Measurements from ENCODE around the gene ABHD16B. TPM values are rescaled to one million over a fixed set of nuclear protein-coding genes. Genes with fewer than 3 reads are reported as not detected.

The ABHD16B gene
- total and polyA plus RNA-seq, 2 of the 13 experiments (the other 11 are each of a cell fraction or from before 2014, with no cell fraction given): not detected

DNA sequence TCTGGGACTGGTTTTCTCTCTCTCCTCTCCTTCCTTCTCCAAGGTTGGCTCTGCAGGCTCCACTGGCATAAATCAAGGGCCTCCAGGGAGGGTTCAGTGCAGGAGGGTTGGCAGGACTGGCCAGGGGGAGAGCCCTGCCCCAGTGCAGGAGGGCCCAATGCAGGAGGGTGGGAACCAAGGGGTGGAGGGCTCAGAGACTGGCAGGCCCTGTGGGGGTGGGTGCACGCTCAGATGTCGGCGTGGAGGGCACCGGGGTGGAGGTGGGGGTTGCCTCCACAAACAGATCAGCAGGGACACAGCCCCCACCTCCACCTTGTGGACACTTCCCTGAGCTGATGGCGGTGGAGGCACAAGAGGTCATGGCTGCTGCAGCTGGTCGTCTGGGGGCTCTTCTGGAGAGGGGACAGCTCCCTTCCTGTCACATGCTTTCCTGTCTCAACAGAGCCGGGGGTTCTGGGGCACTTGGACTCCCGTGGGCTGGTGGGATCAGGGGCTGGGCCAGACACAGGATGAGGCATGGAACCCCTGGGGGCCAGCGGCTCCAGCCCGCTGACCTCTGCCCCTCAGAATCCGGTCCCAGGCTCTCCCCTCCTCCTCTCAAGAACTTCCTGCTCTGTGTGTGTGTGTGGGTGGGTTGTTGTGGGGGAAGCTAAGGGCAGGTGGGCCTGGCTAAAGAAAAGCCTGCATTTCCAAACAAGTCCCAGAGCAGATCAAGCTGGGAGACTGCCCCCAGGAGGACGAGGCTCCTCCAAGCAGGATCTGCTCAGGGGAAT, 2.7 kb upstream of the ABHD16B start (continued):
- TF ChIP-seq, protein P1, sequence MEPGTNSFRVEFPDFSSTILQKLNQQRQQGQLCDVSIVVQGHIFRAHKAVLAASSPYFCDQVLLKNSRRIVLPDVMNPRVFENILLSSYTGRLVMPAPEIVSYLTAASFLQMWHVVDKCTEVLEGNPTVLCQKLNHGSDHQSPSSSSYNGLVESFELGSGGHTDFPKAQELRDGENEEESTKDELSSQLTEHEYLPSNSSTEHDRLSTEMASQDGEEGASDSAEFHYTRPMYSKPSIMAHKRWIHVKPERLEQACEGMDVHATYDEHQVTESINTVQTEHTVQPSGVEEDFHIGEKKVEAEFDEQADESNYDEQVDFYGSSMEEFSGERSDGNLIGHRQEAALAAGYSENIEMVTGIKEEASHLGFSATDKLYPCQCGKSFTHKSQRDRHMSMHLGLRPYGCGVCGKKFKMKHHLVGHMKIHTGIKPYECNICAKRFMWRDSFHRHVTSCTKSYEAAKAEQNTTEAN (CRISPR knock-in tag; conservative IDR thresholded peaks at IDR 0.05): no peak
- TF ChIP-seq CREB1 (IDR thresholded peaks at IDR 0.05) (no peak), CREB1 (CRISPR knock-in tag; IDR thresholded peaks at IDR 0.05) (no peak), GPN1 (CRISPR knock-in tag; IDR thresholded peaks at IDR 0.05; ENCODE audit: borderline replicate concordance) (no peak; the same call in 1 of the 2 replicates), EP300 (IDR thresholded peaks at IDR 0.05; ENCODE audit: low read depth in 2 of 2, low read length in 2 of 2) (peak in 1 of 2 experiments; percentile 25; a peak in 1 of 4 replicates), EP300 (CRISPR knock-in tag; IDR thresholded peaks at IDR 0.05; ENCODE audit: borderline replicate concordance) (peak; percentile 13; the same call in 1 of the 2 replicates), KDM5B (CRISPR knock-in tag; IDR thresholded peaks at IDR 0.05; ENCODE audit: borderline replicate concordance) (peak; percentile 54; the same call in 1 of the 2 replicates), KDM1A (CRISPR knock-in tag; IDR thresholded peaks at IDR 0.05) (no peak), SMYD3 (CRISPR knock-in tag; IDR thresholded peaks at IDR 0.05) (peak; percentile 15; the same call in 1 of the 2 replicates), SNRNP70 (IDR thresholded peaks at IDR 0.05; ENCODE audit: low read depth, low read length) (no peak), NCOA1 (CRISPR knock-in tag; IDR thresholded peaks at IDR 0.05) (no peak; the same call in 1 of the 2 replicates), ZBTB8A (CRISPR knock-in tag; IDR thresholded peaks at IDR 0.05; ENCODE audit: borderline replicate concordance, low read depth) (no peak), ZSCAN31 (CRISPR knock-in tag; IDR thresholded peaks at IDR 0.05; ENCODE audit: low read depth) (peak; percentile 96), DNMT1 (CRISPR knock-in tag; IDR thresholded peaks at IDR 0.05) (no peak; the same call in 1 of the 2 replicates), ZC3H13 (CRISPR knock-in tag; IDR thresholded peaks at IDR 0.05) (peak; percentile 98), MEF2D (CRISPR knock-in tag; IDR thresholded peaks at IDR 0.05) (peak; percentile 78)
- TF ChIP-seq, protein P2, sequence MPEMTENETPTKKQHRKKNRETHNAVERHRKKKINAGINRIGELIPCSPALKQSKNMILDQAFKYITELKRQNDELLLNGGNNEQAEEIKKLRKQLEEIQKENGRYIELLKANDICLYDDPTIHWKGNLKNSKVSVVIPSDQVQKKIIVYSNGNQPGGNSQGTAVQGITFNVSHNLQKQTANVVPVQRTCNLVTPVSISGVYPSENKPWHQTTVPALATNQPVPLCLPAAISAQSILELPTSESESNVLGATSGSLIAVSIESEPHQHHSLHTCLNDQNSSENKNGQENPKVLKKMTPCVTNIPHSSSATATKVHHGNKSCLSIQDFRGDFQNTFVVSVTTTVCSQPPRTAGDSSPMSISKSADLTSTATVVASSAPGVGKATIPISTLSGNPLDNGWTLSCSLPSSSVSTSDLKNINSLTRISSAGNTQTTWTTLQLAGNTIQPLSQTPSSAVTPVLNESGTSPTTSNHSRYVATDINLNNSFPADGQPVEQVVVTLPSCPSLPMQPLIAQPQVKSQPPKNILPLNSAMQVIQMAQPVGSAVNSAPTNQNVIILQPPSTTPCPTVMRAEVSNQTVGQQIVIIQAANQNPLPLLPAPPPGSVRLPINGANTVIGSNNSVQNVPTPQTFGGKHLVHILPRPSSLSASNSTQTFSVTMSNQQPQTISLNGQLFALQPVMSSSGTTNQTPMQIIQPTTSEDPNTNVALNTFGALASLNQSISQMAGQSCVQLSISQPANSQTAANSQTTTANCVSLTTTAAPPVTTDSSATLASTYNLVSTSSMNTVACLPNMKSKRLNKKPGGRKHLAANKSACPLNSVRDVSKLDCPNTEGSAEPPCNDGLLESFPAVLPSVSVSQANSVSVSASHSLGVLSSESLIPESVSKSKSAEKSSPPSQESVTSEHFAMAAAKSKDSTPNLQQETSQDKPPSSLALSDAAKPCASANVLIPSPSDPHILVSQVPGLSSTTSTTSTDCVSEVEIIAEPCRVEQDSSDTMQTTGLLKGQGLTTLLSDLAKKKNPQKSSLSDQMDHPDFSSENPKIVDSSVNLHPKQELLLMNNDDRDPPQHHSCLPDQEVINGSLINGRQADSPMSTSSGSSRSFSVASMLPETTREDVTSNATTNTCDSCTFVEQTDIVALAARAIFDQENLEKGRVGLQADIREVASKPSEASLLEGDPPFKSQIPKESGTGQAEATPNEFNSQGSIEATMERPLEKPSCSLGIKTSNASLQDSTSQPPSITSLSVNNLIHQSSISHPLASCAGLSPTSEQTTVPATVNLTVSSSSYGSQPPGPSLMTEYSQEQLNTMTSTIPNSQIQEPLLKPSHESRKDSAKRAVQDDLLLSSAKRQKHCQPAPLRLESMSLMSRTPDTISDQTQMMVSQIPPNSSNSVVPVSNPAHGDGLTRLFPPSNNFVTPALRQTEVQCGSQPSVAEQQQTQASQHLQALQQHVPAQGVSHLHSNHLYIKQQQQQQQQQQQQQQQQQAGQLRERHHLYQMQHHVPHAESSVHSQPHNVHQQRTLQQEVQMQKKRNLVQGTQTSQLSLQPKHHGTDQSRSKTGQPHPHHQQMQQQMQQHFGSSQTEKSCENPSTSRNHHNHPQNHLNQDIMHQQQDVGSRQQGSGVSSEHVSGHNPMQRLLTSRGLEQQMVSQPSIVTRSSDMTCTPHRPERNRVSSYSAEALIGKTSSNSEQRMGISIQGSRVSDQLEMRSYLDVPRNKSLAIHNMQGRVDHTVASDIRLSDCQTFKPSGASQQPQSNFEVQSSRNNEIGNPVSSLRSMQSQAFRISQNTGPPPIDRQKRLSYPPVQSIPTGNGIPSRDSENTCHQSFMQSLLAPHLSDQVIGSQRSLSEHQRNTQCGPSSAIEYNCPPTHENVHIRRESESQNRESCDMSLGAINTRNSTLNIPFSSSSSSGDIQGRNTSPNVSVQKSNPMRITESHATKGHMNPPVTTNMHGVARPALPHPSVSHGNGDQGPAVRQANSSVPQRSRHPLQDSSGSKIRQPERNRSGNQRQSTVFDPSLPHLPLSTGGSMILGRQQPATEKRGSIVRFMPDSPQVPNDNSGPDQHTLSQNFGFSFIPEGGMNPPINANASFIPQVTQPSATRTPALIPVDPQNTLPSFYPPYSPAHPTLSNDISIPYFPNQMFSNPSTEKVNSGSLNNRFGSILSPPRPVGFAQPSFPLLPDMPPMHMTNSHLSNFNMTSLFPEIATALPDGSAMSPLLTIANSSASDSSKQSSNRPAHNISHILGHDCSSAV (CRISPR knock-in tag; IDR thresholded peaks at IDR 0.05; ENCODE audit: borderline replicate concordance): no peak

Measured in HepG2 (cell line).